DOHH2 (cell line): ENCODE measurements around the gene ANKRD60.

Experiments
- H3F3A ChIP-seq: fragments of 200-600 bp; sonication (generic), shearing (Covaris generic); 2 replicates; pipeline ENCODE4 v1.6.0; 2016; ENCODE audit warnings: antibody characterized with exemption, mild to moderate bottlenecking; ENCODE audit not compliant: control insufficient read depth, insufficient read depth
- H3K27ac ChIP-seq: fragments of 200-600 bp; sonication (generic); 2 replicates; pipeline ENCODE4 v1.5.1; 2014; ENCODE audit warnings: low read depth, mild to moderate bottlenecking, low read length, moderate library complexity
- H3K27me3 ChIP-seq: fragments of 200-600 bp; sonication (generic); 2 replicates; pipeline ENCODE4 v1.6.1; 2014; ENCODE audit warnings: mild to moderate bottlenecking, low read length, mixed read lengths; ENCODE audit not compliant: control insufficient read depth
- H3K36me3 ChIP-seq: fragments of 200-600 bp; sonication (generic); 2 replicates; pipeline ENCODE4 v1.6.1; 2014; ENCODE audit warnings: mild to moderate bottlenecking, low read length, moderate library complexity, mixed read lengths; ENCODE audit not compliant: control insufficient read depth
- H3K4me1 ChIP-seq: fragments of 200-600 bp; sonication (generic); 2 replicates; pipeline ENCODE4 v1.6.1; 2014; ENCODE audit warnings: mild to moderate bottlenecking, low read length, mixed read lengths; ENCODE audit not compliant: control insufficient read depth
- H3K4me2 ChIP-seq: fragments of 200-600 bp; sonication (generic); 2 replicates; pipeline ENCODE4 v1.6.0; 2014; ENCODE audit warnings: mild to moderate bottlenecking, low read length, moderate library complexity
- H3K4me3 ChIP-seq: fragments of 200-600 bp; sonication (generic); 2 replicates; pipeline ENCODE4 v1.5.1; 2014; ENCODE audit warnings: mild to moderate bottlenecking, low read length, mixed read lengths
- H3K79me2 ChIP-seq: fragments of 200-600 bp; sonication (generic); 2 replicates; pipeline ENCODE4 v1.6.1; 2014; ENCODE audit warnings: mild to moderate bottlenecking, low read length, mixed read lengths; ENCODE audit not compliant: control insufficient read depth
- H3K9me2 ChIP-seq: fragments of 200-600 bp; sonication (generic); replicated peaks from 2 replicates; pipeline ENCODE4 v1.6.1; 2014; ENCODE audit warnings: mild to moderate bottlenecking, low read length, mixed read lengths; ENCODE audit not compliant: control insufficient read depth
- H3K9me3 ChIP-seq: fragments of 200-600 bp; sonication (generic); 2 replicates; pipeline ENCODE4 v1.6.1; 2014; ENCODE audit warnings: antibody characterized with exemption, low read length, mixed read lengths; ENCODE audit not compliant: control insufficient read depth, insufficient read depth
- H4K20me1 ChIP-seq: fragments of 200-600 bp; sonication (generic); 2 replicates; pipeline ENCODE4 v1.6.0; 2014; ENCODE audit warnings: low read depth, mild to moderate bottlenecking, antibody characterized with exemption, low read length, moderate library complexity; ENCODE audit not compliant: control insufficient read depth, insufficient read depth
- EZH2phosphoT487 ChIP-seq: fragments of 200-600 bp; sonication (generic); IDR thresholded peaks from 2 replicates; pipeline ENCODE4 v1.6.1; 2017; ENCODE audit warnings: borderline replicate concordance, mild to moderate bottlenecking, antibody characterized with exemption, low read length, moderate library complexity, mixed read lengths
- TF ChIP-seq, protein P1 (sequence below): fragments of 200-600 bp; sonication (generic); IDR thresholded peaks from one replicate; pipeline ENCODE4 v1.5.1; 2014; ENCODE audit warnings: antibody characterized with exemption, mild to moderate bottlenecking, low read depth, low read length; ENCODE audit not compliant: poor library complexity, severe bottlenecking

ANKRD60 gene

GRCh38 chr20:58218665-58219341, 9.7 kb downstream of the ANKRD60 start:
- Histone ChIP-seq H4K20me1 (no peaks in the 10 kb centered on the region), H3K79me2 (no peaks in the 10 kb centered on the region), H3K4me3 (no peak overlapping the region), H3K9me2 (no peaks in the 10 kb centered on the region), H3K9me3 (no peaks in the 10 kb centered on the region), H3K4me1 (no peaks in the 10 kb centered on the region), H3K27me3 (peaks cover 35% of the 10 kb centered on the region), H3K4me2 (no peak overlapping the region), H3K36me3 (no peaks in the 10 kb centered on the region), H3F3A (no peaks in the 10 kb centered on the region), H3K27ac (no peak overlapping the region)
- TF ChIP-seq, protein P1, sequence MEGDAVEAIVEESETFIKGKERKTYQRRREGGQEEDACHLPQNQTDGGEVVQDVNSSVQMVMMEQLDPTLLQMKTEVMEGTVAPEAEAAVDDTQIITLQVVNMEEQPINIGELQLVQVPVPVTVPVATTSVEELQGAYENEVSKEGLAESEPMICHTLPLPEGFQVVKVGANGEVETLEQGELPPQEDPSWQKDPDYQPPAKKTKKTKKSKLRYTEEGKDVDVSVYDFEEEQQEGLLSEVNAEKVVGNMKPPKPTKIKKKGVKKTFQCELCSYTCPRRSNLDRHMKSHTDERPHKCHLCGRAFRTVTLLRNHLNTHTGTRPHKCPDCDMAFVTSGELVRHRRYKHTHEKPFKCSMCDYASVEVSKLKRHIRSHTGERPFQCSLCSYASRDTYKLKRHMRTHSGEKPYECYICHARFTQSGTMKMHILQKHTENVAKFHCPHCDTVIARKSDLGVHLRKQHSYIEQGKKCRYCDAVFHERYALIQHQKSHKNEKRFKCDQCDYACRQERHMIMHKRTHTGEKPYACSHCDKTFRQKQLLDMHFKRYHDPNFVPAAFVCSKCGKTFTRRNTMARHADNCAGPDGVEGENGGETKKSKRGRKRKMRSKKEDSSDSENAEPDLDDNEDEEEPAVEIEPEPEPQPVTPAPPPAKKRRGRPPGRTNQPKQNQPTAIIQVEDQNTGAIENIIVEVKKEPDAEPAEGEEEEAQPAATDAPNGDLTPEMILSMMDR, result no peak
- no peak for TF ChIP-seq EZH2phosphoT487

DNA sequence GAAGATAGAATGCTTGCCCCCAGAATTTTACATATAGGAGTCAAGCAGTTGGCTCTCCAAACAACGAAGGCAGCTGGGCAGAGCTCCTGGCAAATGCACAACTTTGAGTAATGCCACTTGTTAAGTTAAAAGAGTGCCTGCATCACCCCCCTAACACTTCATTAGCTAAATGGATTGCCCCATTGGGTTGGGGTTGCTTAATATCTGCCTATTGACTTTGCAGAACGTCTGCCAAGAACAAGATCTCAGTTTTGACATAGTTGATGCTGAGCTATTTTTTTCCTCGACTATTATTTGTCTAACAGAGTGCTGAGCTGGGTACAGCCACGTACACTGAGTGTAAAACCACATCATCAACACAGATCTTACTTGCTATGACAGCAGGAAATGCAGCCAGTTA, 12.1 kb downstream of the ANKRD60 start:
- no peaks in the 10 kb centered on the region for H3K9me2 ChIP-seq
- H4K20me1 ChIP-seq, result no peaks in the 10 kb centered on the region
- H3F3A ChIP-seq, result no peaks in the 10 kb centered on the region
- H3K27ac ChIP-seq, result no peak overlapping the region
- H3K4me3 ChIP-seq, result no peak overlapping the region
- H3K4me1 ChIP-seq, result no peaks in the 10 kb centered on the region
- no peaks in the 10 kb centered on the region for H3K36me3 ChIP-seq
- peaks cover 27% of the 10 kb centered on the region; the same call in 1 of the 2 replicates for H3K27me3 ChIP-seq
- H3K9me3 ChIP-seq, result no peaks in the 10 kb centered on the region
- TF ChIP-seq, protein P1, result no peak
- TF ChIP-seq EZH2phosphoT487, result no peak
- H3K79me2 ChIP-seq, result no peaks in the 10 kb centered on the region
- no peak overlapping the region for H3K4me2 ChIP-seq

DNA sequence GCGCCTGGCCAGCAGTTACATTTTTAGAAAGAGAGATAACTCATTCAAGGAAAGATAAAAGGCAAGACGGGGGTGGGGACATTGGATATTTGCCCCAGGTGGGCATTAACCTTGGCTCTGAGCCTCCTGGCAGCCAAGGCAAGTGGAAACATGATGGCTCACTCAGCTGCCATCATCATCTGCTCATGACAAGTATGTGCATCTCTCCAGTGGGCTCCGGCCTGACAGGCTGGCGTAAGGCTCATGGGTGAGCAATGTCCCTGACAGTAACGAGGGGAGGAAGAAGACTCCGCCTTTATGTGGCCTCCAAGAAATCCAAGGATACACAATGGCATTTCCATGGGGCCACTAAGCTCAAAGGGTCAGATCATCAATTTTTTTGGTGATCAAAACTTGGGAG, 13.3 kb downstream of the ANKRD60 start:
- Histone ChIP-seq H3K27ac (no peak overlapping the region), H3F3A (no peaks in the 10 kb centered on the region), H3K36me3 (no peaks in the 10 kb centered on the region), H3K27me3 (peaks cover 28% of the 10 kb centered on the region), H3K4me1 (no peaks in the 10 kb centered on the region), H3K4me3 (no peak overlapping the region), H3K9me2 (no peaks in the 10 kb centered on the region), H3K9me3 (no peaks in the 10 kb centered on the region), H3K4me2 (no peak overlapping the region), H4K20me1 (no peaks in the 10 kb centered on the region), H3K79me2 (no peaks in the 10 kb centered on the region)
- TF ChIP-seq, protein P1, result no peak
- no peak for TF ChIP-seq EZH2phosphoT487
